WERI-Rb-1 (cell line): ENCODE measurements around the gene HOXA13.

Experiments
- DNase-seq: peaks from one replicate; pipeline ENCODE4 v3.0.0-alpha.2; 2020
- H3K27ac ChIP-seq: fragments of 250-450 bp; sonication (Bioruptor Pico); 2 replicates; pipeline ENCODE4 v1.5.1; 2020; ENCODE audit warnings: mild to moderate bottlenecking, moderate library complexity
- H3K27me3 ChIP-seq: fragments of 250-450 bp; sonication (Bioruptor Pico); 2 replicates; pipeline ENCODE4 v1.5.1; 2021; ENCODE audit warnings: mild to moderate bottlenecking, low read depth, moderate library complexity; ENCODE audit not compliant: insufficient read depth, severe bottlenecking
- H3K36me3 ChIP-seq: fragments of 250-450 bp; sonication (Bioruptor Pico); 2 replicates; pipeline ENCODE4 v1.5.1; 2020; ENCODE audit warnings: mild to moderate bottlenecking, moderate library complexity
- H3K4me3 ChIP-seq: 2 replicates; pipeline ENCODE4 v1.5.1; 2011; ENCODE audit warnings: low read depth, mild to moderate bottlenecking, control low read depth, low read length
- H3K9me3 ChIP-seq: fragments of 250-450 bp; sonication (Bioruptor Pico); 2 replicates; pipeline ENCODE4 v1.5.1; 2021; ENCODE audit warnings: mild to moderate bottlenecking, moderate library complexity; ENCODE audit not compliant: severe bottlenecking
- CTCF ChIP-seq: IDR thresholded peaks from 2 replicates; pipeline ENCODE4 v1.5.1; 2011; ENCODE audit warnings: low read depth, mild to moderate bottlenecking, control low read depth, inconsistent platforms, low read length

HOXA13 gene

GRCh38 chr7:27191833-27192545 lies 7.9 kb downstream of the HOXA13 start:
- peaks cover 96% of the 10 kb centered on the region for H3K27me3 ChIP-seq
- H3K4me3 ChIP-seq: peak overlapping the region; percentile 20; the same call in 1 of the 2 replicates
- no peak overlapping the region for H3K27ac ChIP-seq
- DNase-seq: no peak
- no peak for TF ChIP-seq CTCF
- H3K9me3 ChIP-seq: no peaks in the 10 kb centered on the region
- H3K36me3 ChIP-seq: no peaks in the 10 kb centered on the region

GRCh38 chr7:27191161-27191731 lies 8.6 kb downstream of the HOXA13 start:
- no peak for DNase-seq
- H3K27ac ChIP-seq: no peak overlapping the region
- no peaks in the 10 kb centered on the region for H3K36me3 ChIP-seq
- no peak for TF ChIP-seq CTCF
- H3K9me3 ChIP-seq: no peaks in the 10 kb centered on the region
- peaks cover 96% of the 10 kb centered on the region for H3K27me3 ChIP-seq
- no peak overlapping the region for H3K4me3 ChIP-seq

GRCh38 chr7:27189997-27190748 lies 9.7 kb downstream of the HOXA13 start:
- H3K27ac ChIP-seq: no peak overlapping the region
- H3K9me3 ChIP-seq: no peaks in the 10 kb centered on the region
- peaks cover 96% of the 10 kb centered on the region for H3K27me3 ChIP-seq
- TF ChIP-seq CTCF: no peak
- no peaks in the 10 kb centered on the region for H3K36me3 ChIP-seq
- H3K4me3 ChIP-seq: no peak overlapping the region
- DNase-seq: peak; percentile 9

- Histone ChIP-seq H3K9me3 (no peaks in the 10 kb centered on the region), H3K27me3 (peaks cover 98% of the 10 kb centered on the region), H3K4me3 (no peak overlapping the region), H3K27ac (no peak overlapping the region), H3K36me3 (no peaks in the 10 kb centered on the region)
- no peak for TF ChIP-seq CTCF
- DNase-seq: peak; percentile 6
These were observed 10.4 kb downstream of the HOXA13 start for GRCh38 chr7:27189295-27189996.

GRCh38 chr7:27188386-27189294 lies 11.3 kb downstream of the HOXA13 start:
- TF ChIP-seq CTCF: no peak
- Histone ChIP-seq H3K9me3 (no peaks in the 10 kb centered on the region), H3K27ac (no peak overlapping the region), H3K27me3 (peaks cover 98% of the 10 kb centered on the region), H3K4me3 (no peak overlapping the region), H3K36me3 (no peaks in the 10 kb centered on the region)
- DNase-seq: peak; percentile 3
